Suprapubic skin (tissue), 4 donors: ENCODE data around the gene ARID5B.

ENCODE experiments used
- EP300 ChIP-seq: sonication (generic); formaldehyde crosslinking; IDR thresholded peaks from one replicate; pipeline ENCODE4 v1.6.1; 2017; ENCODE audit warnings: antibody characterized with exemption
- POLR2A ChIP-seq, 2 donors: fragments of 450-650 bp; IDR thresholded peaks; one replicate each; pipeline ENCODE4 v1.6.1; 2017; ENCODE audit warnings: antibody characterized with exemption in 2 of 2, mild to moderate bottlenecking in 2 of 2, moderate library complexity in 2 of 2
- POLR2AphosphoS5 ChIP-seq, 3 donors: sonication (generic); formaldehyde crosslinking; IDR thresholded peaks; one replicate each; pipeline ENCODE4 v1.6.1; 2017; ENCODE audit warnings: antibody characterized with exemption in 3 of 3
- TF ChIP-seq, protein P1 (sequence below), 2 donors: fragments of 200-600 bp in 1 of 2; fragments of 450-650 bp in 1 of 2; sonication (generic) in 1 of 2; IDR thresholded peaks; one replicate each; pipeline ENCODE4 v1.5.1; 2016 to 2019; ENCODE audit warnings: antibody characterized with exemption in 2 of 2, mild to moderate bottlenecking in 1 of 2, moderate library complexity in 1 of 2

DNA sequence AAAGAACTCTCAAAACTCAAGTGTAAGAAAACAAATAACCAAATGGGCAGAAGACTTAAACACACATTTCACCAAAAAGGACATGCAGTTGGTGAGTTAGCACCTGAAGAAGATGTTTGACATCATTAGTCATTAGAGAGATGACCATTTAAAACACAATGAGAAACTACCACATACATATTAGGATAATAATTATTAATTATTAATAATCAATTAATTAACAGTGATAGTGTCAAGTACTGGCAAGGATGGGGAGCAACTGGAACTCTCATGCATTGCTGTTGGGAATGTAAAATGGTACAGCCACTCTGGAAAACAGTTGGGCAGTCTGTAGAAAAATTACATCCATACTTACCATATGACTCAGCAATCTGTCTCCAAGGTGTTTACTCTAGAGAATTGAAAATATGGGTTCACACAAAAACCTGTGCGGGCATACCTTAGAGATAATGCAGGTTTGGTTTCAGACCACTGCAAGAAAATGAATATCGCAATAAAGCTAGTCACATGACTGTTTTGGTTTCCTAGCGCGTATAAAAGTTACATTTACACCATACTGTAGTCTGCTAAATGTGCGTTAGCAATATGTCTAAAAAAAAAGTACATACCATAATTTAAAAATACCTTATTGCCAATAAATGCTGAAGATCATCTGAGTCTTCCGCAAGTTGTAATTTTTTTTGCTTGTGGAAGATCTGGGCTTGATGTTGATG, 30.3 kb downstream of the ARID5B start:
- TF ChIP-seq EP300 (no peak), POLR2A (IDR thresholded peaks at IDR 0.05) (no peak), POLR2AphosphoS5 (IDR thresholded peaks at IDR 0.05) (no peak)
- TF ChIP-seq, protein P1, sequence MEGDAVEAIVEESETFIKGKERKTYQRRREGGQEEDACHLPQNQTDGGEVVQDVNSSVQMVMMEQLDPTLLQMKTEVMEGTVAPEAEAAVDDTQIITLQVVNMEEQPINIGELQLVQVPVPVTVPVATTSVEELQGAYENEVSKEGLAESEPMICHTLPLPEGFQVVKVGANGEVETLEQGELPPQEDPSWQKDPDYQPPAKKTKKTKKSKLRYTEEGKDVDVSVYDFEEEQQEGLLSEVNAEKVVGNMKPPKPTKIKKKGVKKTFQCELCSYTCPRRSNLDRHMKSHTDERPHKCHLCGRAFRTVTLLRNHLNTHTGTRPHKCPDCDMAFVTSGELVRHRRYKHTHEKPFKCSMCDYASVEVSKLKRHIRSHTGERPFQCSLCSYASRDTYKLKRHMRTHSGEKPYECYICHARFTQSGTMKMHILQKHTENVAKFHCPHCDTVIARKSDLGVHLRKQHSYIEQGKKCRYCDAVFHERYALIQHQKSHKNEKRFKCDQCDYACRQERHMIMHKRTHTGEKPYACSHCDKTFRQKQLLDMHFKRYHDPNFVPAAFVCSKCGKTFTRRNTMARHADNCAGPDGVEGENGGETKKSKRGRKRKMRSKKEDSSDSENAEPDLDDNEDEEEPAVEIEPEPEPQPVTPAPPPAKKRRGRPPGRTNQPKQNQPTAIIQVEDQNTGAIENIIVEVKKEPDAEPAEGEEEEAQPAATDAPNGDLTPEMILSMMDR (IDR thresholded peaks at IDR 0.05), result no peak
